HG02970 (cell line): ENCODE results near the gene PTPRN2.
"Not testable (repeated sequence)": the region's sequence is repeated elsewhere in the genome, so short reads cannot be mapped to it uniquely, and the experiment has no call there.

ENCODE experiments used
- ATAC-seq: cut with Tn5 transposase; IDR thresholded peaks from one replicate; pipeline ENCODE4 v1.9.1; 2021; ENCODE audit warnings: mild to moderate bottlenecking, moderate library complexity, moderate number of reproducible peaks; ENCODE audit not compliant: unreplicated experiment, low FRiP score

PTPRN2 gene

DNA sequence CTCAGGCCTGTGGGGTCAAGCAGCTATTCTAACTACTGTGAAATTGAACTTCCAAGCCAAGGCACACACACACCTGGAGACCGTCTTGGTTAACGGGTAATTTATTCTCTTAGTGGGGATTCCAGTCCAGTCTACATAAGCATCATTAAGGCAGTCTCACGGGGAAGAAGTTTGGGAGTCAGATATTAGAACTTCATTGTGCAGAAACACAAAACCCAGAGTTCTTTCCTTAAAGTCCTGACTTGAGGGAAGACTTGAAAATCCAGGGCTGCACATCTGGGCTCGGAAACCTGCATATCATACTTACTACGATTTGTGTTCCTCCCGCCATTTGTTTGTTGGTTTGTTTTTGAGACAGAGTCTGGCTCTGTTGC lies 112.0 kb downstream of the PTPRN2 start:
- no peak for ATAC-seq

GRCh38 chr7:158475036-158475678 lies 112.5 kb downstream of the PTPRN2 start:
- ATAC-seq, result no peak

DNA sequence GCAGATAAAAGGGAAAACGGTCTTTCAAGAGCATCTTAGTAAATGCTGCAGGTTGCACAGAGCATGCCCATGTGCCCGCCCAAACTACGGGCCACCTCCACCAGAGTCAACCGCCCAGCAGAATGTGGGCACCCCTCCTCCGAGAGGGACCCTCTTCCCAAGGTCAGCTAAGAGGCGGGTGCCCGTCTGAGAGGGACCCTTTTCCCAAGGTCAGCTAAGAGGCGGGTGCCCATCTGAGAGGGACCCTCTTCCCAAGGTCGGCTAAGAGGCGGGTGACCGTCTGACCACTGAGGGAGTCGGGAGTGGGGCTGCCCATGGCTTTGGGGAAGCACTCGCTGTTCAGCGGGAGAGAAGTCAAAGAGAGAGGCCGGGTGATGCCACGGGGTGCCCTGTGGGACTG lies 113.1 kb downstream of the PTPRN2 start:
- ATAC-seq, result no peak

DNA sequence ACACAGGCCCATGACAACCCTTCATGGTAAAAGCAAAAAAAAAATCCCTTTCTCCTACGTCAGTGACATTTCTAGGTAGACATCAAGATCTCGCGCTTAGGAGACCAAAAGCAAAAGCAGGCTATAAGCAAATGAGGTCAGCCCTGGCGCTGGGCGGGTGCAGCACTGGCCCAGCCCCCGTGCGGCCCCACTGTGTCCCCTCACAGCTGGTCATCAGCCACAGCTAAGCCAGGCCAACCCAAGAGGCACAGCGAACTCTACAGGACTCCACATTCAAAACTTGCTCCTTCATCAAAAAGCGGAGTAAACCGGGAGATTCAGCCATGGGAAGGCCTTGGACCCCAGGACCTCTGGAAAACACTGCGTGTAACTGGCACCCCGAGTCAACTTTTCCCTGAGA lies 113.7 kb downstream of the PTPRN2 start:
- no peak for ATAC-seq

- ATAC-seq, result no peak
Measured at GRCh38 chr7:158473221-158473620, 114.4 kb downstream of the PTPRN2 start.

DNA sequence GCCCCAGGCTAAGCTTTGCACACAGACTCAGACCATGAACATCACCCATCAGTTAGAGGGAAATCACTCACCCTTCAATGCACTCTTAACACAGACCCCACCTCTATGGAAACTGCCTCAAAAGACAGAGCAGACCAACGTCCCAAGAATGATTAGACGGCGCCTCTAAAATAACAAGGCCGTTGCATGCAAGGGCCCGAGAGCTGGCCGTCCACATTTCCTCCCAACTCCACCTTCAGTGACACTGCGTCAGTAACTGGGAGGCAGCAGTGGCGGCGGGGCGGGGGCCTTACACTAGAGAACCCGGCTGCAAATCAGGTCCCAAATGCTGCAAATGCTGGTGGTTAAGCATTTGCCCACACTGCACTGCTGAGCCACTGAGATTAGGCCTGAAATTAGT lies 115.0 kb downstream of the PTPRN2 start:
- ATAC-seq, result no peak

- ATAC-seq, result no peak
Measured at GRCh38 chr7:158471716-158472115, 115.9 kb downstream of the PTPRN2 start.

GRCh38 chr7:158470336-158470735 lies 117.3 kb downstream of the PTPRN2 start:
- ATAC-seq, result no peak

DNA sequence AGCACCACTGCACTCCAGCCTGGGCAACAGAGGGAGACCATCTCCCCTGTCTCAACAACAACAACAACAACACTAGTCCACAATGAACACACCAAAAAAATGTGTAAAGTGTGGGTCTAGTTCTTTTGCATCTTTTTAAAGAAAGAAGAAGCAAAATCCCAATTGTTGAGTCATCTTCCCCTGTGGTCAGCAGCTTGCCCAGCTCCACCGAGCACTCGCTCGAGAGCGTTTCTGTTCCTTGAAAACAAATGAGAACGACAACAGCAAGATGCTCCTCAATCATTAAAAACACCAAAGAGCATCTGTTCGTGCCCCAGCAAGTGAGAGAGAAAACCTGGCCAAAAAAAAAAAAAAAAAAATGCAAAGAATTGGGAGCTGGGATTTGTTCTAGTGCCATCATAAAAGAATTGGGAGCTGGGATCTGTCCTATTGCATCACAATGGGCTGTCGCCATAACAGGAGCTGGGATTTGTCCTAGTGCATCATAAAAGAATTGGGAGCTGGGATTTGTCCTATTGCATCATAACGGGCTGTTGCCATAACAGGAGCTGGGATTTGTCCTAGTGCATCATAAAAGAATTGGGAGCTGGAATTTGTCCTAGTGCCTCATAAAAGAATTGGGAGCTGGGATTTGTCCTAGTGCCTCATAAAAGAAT lies 118.1 kb downstream of the PTPRN2 start:
- no peak for ATAC-seq

GRCh38 chr7:158468700-158469296 lies 118.8 kb downstream of the PTPRN2 start:
- no peak for ATAC-seq

- ATAC-seq, result no peak
Measured at GRCh38 chr7:158468181-158468580, 119.4 kb downstream of the PTPRN2 start.

DNA sequence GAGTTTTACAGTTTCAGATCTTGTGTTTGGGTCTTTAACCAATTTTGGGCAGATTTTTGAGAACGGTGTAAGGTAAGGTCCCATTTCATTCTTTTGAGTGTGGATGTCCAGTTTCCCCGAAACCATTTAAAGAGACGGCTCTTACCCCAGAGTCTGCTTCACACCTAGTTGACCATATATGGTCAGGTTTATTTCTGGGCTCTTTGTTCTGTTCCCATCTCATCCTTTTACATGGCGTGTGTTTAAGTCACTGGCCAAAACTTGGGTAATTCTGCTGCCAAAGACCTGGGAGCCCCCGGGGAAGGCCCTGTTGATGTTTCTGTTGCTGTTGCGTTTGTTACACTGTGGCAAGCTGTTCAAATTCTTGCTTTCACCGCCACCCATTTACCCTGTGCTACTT lies 120.1 kb downstream of the PTPRN2 start:
- ATAC-seq, result no peak

DNA sequence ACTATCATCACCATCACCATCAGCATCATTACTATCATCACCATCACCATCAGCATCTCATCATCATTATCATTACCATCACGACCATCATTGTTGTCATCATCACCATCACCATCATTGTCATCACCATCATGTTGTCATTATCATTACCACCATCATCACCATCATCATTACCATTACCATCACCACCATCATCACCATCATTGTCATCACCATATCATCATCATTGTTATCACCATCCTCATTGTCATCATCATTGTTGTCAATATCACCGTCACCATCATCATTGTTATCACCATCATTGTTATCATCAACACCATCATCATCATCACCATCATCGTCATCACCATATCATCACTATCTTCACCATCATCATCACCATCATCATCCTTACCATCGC lies 124.3 kb downstream of the PTPRN2 start:
- ATAC-seq, result no peak

DNA sequence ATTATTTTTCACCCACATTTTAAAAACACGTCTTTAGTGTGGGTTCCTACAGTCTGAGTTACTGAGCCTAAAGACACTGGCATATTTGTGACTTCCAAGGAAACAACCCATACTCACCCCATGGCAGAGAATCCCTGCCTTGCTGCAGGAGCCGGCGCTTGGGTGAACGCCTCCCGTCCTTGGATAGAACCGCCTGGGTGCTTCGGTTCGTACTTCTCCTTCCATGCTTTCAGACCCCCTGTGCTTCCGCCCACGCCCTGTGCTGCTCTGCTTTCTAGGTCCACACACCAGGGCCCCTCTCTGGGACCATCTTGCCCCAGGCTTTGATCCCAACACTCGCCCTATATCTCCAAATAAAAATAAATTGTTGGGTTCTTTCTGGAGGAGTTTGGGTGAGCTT lies 125.8 kb downstream of the PTPRN2 start:
- ATAC-seq, result no peak

DNA sequence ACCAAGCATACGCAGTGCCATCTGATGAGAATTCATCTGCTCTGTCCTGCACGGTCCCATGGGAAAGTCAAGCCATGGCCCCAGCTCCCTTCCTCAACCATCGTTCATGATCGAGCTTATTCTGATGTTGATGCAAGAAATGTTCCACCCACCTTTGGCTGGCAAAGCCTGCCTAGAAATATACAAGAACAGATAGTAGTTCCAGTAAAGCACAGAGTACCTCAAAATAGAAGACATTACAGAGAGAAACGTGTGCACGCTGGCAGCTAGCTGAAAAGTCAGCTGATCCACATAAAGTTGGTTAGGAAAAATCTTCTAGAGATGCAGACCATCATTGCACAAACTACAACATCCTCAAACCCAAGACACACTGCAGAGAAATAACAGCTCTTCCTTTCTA lies 127.0 kb downstream of the PTPRN2 start:
- no peak for ATAC-seq

DNA sequence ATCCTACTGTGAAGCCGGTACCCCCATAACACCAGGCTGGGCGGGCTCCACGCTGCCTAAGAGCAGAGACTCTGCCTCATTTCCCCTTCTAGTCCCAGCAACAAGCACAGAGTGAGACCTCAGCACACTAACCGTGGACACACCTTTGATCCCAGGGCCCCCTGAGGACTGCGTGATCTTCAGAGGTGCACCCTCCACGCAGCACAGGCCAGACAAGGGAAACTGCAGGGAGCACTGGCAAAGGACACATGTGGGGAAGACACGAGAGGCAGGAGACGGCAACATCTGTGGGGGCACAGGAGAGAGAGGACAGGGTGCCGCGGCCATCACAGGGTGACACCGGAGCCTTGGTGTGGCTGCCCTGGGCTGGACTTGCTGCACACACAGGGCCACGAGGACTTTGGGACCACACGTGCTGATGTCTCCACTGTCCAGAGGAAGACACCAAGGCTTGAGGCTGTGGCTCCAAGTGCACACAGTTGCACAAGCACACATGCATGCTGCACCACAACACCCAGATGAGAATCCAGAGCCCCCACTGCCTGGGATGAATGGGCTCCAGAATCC lies 128.8 kb downstream of the PTPRN2 start:
- no peak for ATAC-seq

- no peak for ATAC-seq
Measured at GRCh38 chr7:158458096-158458495, 129.5 kb downstream of the PTPRN2 start.

DNA sequence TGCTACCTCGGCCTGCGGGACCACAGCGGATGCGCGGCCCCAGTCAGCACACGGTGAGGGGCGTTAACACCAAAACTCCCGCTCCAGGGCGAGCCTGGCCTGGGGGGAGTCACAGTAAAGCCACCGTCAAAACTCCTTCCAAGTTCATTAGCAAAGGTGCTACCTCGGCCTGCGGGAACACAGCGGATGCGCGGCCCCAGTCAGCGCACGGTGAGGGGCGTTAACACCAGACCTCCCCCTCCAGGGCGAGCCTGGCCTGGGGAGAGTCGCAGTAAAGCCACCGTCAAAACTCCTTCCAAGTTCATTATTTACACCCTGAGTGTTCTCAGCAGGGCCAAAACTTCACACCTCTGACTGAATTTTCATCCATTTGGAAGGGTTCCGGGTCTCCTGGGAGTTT lies 130.0 kb downstream of the PTPRN2 start:
- ATAC-seq, result not testable (repeated sequence)

- no peak for ATAC-seq
Measured at GRCh38 chr7:158454631-158455030, 133.0 kb downstream of the PTPRN2 start.

- no peak for ATAC-seq
Measured at GRCh38 chr7:158453663-158454062, 134.0 kb downstream of the PTPRN2 start.

DNA sequence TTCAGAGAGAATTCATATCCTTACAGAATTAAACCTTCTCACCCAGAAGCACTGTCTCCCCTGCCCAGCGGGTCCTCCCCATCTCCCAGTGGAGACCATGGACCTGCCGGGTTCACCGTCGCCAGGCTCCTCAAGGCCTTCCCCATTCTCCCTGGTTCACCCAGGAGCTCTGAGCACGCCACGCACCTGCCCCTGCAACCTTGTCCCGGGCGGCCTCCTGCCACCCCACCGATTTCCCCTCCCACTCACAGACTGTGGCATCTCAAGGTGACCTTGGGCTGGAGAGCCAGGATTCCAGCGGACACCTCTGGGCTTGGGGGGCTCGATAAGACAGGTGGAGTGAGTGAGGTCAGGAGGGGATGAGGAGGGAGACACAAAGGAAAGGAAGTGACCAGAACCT lies 135.3 kb downstream of the PTPRN2 start:
- no peak for ATAC-seq
